Keratinocyte (primary cell): Measurements from ENCODE around the gene TNFAIP3. TPM values are rescaled to one million over a fixed set of nuclear protein-coding genes. Genes with fewer than 3 reads are reported as not detected.

Experiments
- DNase-seq: peaks from one replicate; pipeline ENCODE4 v3.0.0-alpha.2; 2011; ENCODE audit warnings: low read depth, missing footprints, low spot score
- FAIRE-seq: peaks from 2 replicates; lab custom pipeline; 2011; peaks lifted over from hg19 to GRCh38; lab: Jason Lieb, UNC
- H2AFZ ChIP-seq: 2 replicates; pipeline ENCODE4 v1.6.0; 2012; ENCODE audit warnings: low read length, control low read depth, inconsistent platforms; ENCODE audit not compliant: control insufficient read depth
- H3K27ac ChIP-seq: 2 replicates; pipeline ENCODE4 v1.5.1; 2011; ENCODE audit warnings: low read length; ENCODE audit not compliant: control insufficient read depth, insufficient read depth
- H3K27me3 ChIP-seq: 3 replicates; pipeline ENCODE4 v1.6.0; 2011; ENCODE audit warnings: low read length; ENCODE audit not compliant: control insufficient read depth, insufficient read depth; ENCODE audit errors: extremely low read depth
- H3K36me3 ChIP-seq, 2 experiments: 2 replicates in 1 of 2; 3 replicates in 1 of 2; pipeline ENCODE4 v1.5.1; 2011; ENCODE audit warnings: low read length in 2 of 2, mild to moderate bottlenecking in 1 of 2; ENCODE audit not compliant: control insufficient read depth in 2 of 2, insufficient read depth in 2 of 2; ENCODE audit errors: extremely low read depth in 1 of 2
- H3K4me1 ChIP-seq: 3 replicates; pipeline ENCODE4 v1.5.1; 2011; ENCODE audit warnings: low read length; ENCODE audit not compliant: control insufficient read depth, insufficient read depth; ENCODE audit errors: extremely low read depth
- H3K4me2 ChIP-seq: 3 replicates; pipeline ENCODE4 v1.6.0; 2011; ENCODE audit warnings: low read depth, low read length; ENCODE audit not compliant: control insufficient read depth, insufficient read depth; ENCODE audit errors: extremely low read depth
- H3K4me3 ChIP-seq, 3 experiments: fragments of 200-600 bp in 1 of 3; sonication (generic) in 1 of 3; 2 replicates in 2 of 3; 3 replicates in 1 of 3; pipeline ENCODE4 v1.5.1; 2011 to 2016; ENCODE audit warnings: low read length in 3 of 3, mild to moderate bottlenecking in 3 of 3, control low read depth in 2 of 3, inconsistent platforms in 1 of 3, low read depth in 1 of 3, mixed read lengths in 1 of 3, mixed run types in 1 of 3, moderate library complexity in 1 of 3; ENCODE audit not compliant: control insufficient read depth in 2 of 3, insufficient read depth in 2 of 3; ENCODE audit errors: extremely low read depth in 1 of 3
- H3K79me2 ChIP-seq: 2 replicates; pipeline ENCODE4 v1.6.0; 2012; ENCODE audit warnings: low read length; ENCODE audit not compliant: control insufficient read depth, insufficient read depth
- H3K9ac ChIP-seq: 3 replicates; pipeline ENCODE4 v1.6.0; 2011; ENCODE audit warnings: low read length; ENCODE audit not compliant: control insufficient read depth, insufficient read depth; ENCODE audit errors: extremely low read depth
- H3K9me1 ChIP-seq: 3 replicates; pipeline ENCODE4 v1.6.0; 2011; ENCODE audit warnings: low read length; ENCODE audit not compliant: control insufficient read depth, insufficient read depth; ENCODE audit errors: extremely low read depth
- H3K9me3 ChIP-seq: 2 replicates; pipeline ENCODE4 v1.5.1; 2012; ENCODE audit warnings: low read depth, low read length; ENCODE audit not compliant: control insufficient read depth
- H4K20me1 ChIP-seq: 3 replicates; pipeline ENCODE4 v1.6.0; 2011; ENCODE audit warnings: low read length; ENCODE audit not compliant: control insufficient read depth, insufficient read depth; ENCODE audit errors: extremely low read depth
- EZH2 ChIP-seq: IDR thresholded peaks from one replicate; pipeline ENCODE4 v1.6.1; 2012; ENCODE audit warnings: inconsistent platforms, mild to moderate bottlenecking, low read length, moderate library complexity
- dilution Hi-C: fragments of 300-500 bp; cut with MboI; formaldehyde crosslinking; loops from one replicate; pipeline ENCODE4 v1.7.0; 2020; ENCODE audit warnings: low sequenced_read_pairs; ENCODE audit not compliant: extremely low pct_ligation_motif_present
- polyA plus RNA-seq, 5 experiments: library from polyadenylated mRNA; depleted of rRNA in 3 of 5; stranded (reverse) in 3 of 5; stranded (forward) in 1 of 5; unstranded in 1 of 5; fragments of >200 nt; gene quantifications; 1 replicate in 1 of 5; 2 replicates in 3 of 5; 3 replicates in 1 of 5; pipeline versions ENCODE4 v1.2.1 to v1.2.3, GENCODE V29; 2011 to 2012; ENCODE audit warnings: missing spikeins in 2 of 5, low read depth in 1 of 5, low replicate concordance in 1 of 5
- TF ChIP-seq, protein P1 (sequence below), 3 experiments: IDR thresholded peaks in 1 of 3; conservative IDR thresholded peaks in 1 of 3; optimal IDR thresholded peaks in 1 of 3; 2 replicates in 2 of 3; 3 replicates in 1 of 3; pipeline versions ENCODE3 to v1.5.1; 2011; ENCODE audit warnings: low read length in 3 of 3, mild to moderate bottlenecking in 3 of 3, moderate library complexity in 2 of 3, control low read depth in 1 of 3, inconsistent platforms in 1 of 3; ENCODE audit not compliant: insufficient read depth in 2 of 3; ENCODE audit errors: extremely low read depth in 1 of 3

Gene TNFAIP3
- polyA plus RNA-seq, 1 donor (not counting 4 experiments of a cell fraction or from before 2014, with no cell fraction given) = 141 TPM

DNA sequence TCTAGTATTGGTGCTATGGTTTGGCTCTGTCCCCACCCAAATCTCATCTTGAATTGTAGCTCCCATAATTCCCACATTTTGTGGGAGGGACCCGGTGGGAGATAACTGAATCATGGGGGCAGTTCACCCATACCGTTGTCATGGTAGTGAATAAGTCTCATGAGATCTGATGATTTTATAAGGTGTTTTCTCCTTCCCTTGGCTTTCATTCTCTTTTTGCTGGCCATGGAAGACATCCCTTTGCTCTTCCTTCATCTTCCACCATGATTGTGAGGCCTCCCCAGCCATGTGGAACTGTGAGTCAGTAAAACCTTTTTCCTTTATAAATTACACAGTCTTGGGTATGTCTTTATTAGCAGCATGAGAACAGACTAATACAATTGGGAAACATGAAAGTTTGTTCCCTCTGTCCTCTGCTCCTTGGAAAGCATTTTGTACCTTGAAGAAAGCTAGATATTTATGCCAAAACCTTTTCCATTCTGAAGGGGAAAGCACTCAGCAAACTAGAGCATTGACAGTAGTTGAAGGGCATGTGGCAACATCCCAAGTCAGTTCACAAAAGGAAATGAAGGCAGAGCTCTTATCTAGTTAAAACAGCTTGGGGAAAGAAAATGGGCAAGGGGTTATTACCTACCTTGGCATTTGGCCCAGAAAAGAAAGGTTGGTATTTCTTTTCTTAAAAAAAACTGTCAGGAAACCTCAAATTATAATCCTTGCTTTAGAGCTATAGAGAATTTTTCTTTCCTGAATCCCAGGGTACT, 10.7 kb upstream of the TNFAIP3 start:
- Histone ChIP-seq H3K4me2 (no peak overlapping the region), H4K20me1 (no peaks in the 10 kb centered on the region), H3K4me1 (peaks cover 31% of the 10 kb centered on the region), H2AFZ (no peak overlapping the region), H3K9ac (no peak overlapping the region), H3K9me1 (no peaks in the 10 kb centered on the region), H3K27ac (no peak overlapping the region), H3K27me3 (no peaks in the 10 kb centered on the region), H3K9me3 (no peaks in the 10 kb centered on the region), H3K4me3 (no peak overlapping the region), H3K79me2 (no peaks in the 10 kb centered on the region), H3K36me3 (no peaks in the 10 kb centered on the region)
- dilution Hi-C loops = no loop called here
- TF ChIP-seq EZH2 = no peak
- DNase-seq = no peak
- no peak for FAIRE-seq

DNA sequence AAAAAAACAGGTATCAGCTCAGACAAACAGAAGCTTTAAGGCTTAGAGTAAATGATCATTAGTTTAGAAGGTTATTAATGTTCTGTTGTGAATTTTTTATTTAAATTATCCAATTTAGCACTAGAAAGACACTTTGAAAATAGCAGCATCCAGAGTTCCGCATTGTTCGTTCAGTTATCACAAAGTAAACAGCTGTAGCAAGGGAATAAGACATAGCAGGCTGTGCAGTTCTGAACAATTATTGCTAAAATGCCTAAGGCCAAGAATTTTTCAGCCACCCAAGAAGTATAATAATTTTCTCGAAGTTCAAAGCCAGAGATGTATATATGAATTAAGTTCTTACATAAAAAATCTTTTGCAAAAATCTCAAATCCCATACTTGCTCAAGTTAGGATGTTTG, 8.0 kb upstream of the TNFAIP3 start:
- DNase-seq (no peak), FAIRE-seq (no peak)
- H3K4me3 ChIP-seq = no peak overlapping the region
- no peaks in the 10 kb centered on the region for H3K79me2 ChIP-seq
- H3K4me1 ChIP-seq = peaks cover 11% of the 10 kb centered on the region
- H3K4me2 ChIP-seq = no peak overlapping the region
- H3K9me3 ChIP-seq = no peaks in the 10 kb centered on the region
- no peak overlapping the region for H3K27ac ChIP-seq
- dilution Hi-C loops = no loop called here
- no peak overlapping the region for H3K9ac ChIP-seq
- TF ChIP-seq, protein P1, sequence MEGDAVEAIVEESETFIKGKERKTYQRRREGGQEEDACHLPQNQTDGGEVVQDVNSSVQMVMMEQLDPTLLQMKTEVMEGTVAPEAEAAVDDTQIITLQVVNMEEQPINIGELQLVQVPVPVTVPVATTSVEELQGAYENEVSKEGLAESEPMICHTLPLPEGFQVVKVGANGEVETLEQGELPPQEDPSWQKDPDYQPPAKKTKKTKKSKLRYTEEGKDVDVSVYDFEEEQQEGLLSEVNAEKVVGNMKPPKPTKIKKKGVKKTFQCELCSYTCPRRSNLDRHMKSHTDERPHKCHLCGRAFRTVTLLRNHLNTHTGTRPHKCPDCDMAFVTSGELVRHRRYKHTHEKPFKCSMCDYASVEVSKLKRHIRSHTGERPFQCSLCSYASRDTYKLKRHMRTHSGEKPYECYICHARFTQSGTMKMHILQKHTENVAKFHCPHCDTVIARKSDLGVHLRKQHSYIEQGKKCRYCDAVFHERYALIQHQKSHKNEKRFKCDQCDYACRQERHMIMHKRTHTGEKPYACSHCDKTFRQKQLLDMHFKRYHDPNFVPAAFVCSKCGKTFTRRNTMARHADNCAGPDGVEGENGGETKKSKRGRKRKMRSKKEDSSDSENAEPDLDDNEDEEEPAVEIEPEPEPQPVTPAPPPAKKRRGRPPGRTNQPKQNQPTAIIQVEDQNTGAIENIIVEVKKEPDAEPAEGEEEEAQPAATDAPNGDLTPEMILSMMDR (optimal IDR thresholded peaks at IDR 0.05 in 1 of 3, IDR thresholded peaks at IDR 0.05 in 1 of 3, conservative IDR thresholded peaks at IDR 0.05 in 1 of 3; ENCODE audit: extremely low read depth in 1 of 3, insufficient read depth in 2 of 3, low read length in 3 of 3) = no peak
- TF ChIP-seq EZH2 = no peak
- no peaks in the 10 kb centered on the region for H3K9me1 ChIP-seq
- no peaks in the 10 kb centered on the region for H3K36me3 ChIP-seq
- no peaks in the 10 kb centered on the region for H4K20me1 ChIP-seq
- no peak overlapping the region for H2AFZ ChIP-seq
- no peaks in the 10 kb centered on the region for H3K27me3 ChIP-seq
